Panc1 (cell line): ENCODE measurements around the gene BRD4. TPM values are rescaled to one million over a fixed set of nuclear protein-coding genes. Genes with fewer than 3 reads are reported as not detected.

Experiments used
- ATAC-seq: fragments of 200-7000 bp; cut with Tn5 transposase; 2 replicates; pipeline ENCODE4 v1.9.1; 2020; ENCODE audit warnings: mild to moderate bottlenecking, moderate library complexity
- BruUV-seq: library from RNA; stranded (reverse); fragments of 400-500 nt; replicated peaks from 2 replicates; lab custom pipeline; 2021; lab: Mats Ljungman, UMichigan
- CTCF ChIA-PET: fragments of 300-600 bp; sonication (Branson Sonifier 250); formaldehyde crosslinking; loops from one replicate; lab custom pipeline; 2022; ENCODE audit warnings: antibody characterized with exemption; lab: Charles Lee
- POLR2A ChIA-PET: fragments of 300-600 bp; sonication (Branson Sonifier 250); formaldehyde crosslinking; loops from one replicate; lab custom pipeline; 2022; ENCODE audit warnings: antibody characterized with exemption; lab: Charles Lee
- DNase-seq: peaks from one replicate; pipeline ENCODE4 v3.0.0-alpha.2; 2010; ENCODE audit warnings: low read depth, low spot score
- H3K27ac ChIP-seq: 2 replicates; pipeline ENCODE4 v1.5.1; 2011; ENCODE audit warnings: mild to moderate bottlenecking, low read length, inconsistent platforms
- H3K27me3 ChIP-seq: fragments of 200-500 bp; sonication (Bioruptor generic); 2 replicates; pipeline ENCODE4 v1.6.0; 2014; ENCODE audit warnings: low read length, inconsistent platforms; ENCODE audit not compliant: control insufficient read depth, insufficient read depth
- H3K36me3 ChIP-seq: fragments of 200-500 bp; sonication (Bioruptor generic); 2 replicates; pipeline ENCODE4 v1.5.1; 2014; ENCODE audit warnings: inconsistent platforms, mild to moderate bottlenecking, low read length, moderate library complexity; ENCODE audit not compliant: control insufficient read depth, insufficient read depth
- H3K4me1 ChIP-seq: 2 replicates; pipeline ENCODE4 v1.5.1; 2011; ENCODE audit warnings: inconsistent platforms, mild to moderate bottlenecking, low read length, moderate library complexity; ENCODE audit not compliant: control insufficient read depth, insufficient read depth
- H3K4me3 ChIP-seq, 2 experiments: 2 replicates each; pipeline ENCODE4 v1.5.1; 2011 to 2012; ENCODE audit warnings: low read depth in 2 of 2, low read length in 2 of 2, mild to moderate bottlenecking in 2 of 2, inconsistent platforms in 1 of 2, moderate library complexity in 1 of 2
- H3K9me3 ChIP-seq: fragments of 200-500 bp; sonication (Bioruptor generic); 2 replicates; pipeline ENCODE4 v1.5.1; 2014; ENCODE audit warnings: low read depth, mild to moderate bottlenecking, inconsistent platforms, low read length, moderate library complexity; ENCODE audit not compliant: control insufficient read depth, insufficient read depth
- CTCF ChIP-seq: fragments of 450-650 bp; IDR thresholded peaks from 2 replicates; pipeline ENCODE4 v1.5.1; 2017; ENCODE audit warnings: mild to moderate bottlenecking
- POLR2AphosphoS5 ChIP-seq: IDR thresholded peaks from 2 replicates; pipeline ENCODE4 v1.6.1; 2012; ENCODE audit warnings: mild to moderate bottlenecking, low read depth, low read length, moderate library complexity
- REST ChIP-seq, 2 experiments: IDR thresholded peaks; 2 replicates each; pipeline ENCODE4 v1.6.1; 2011 to 2012; ENCODE audit warnings: low read depth in 2 of 2, control low read depth in 1 of 2, low read length in 1 of 2, mild to moderate bottlenecking in 1 of 2, moderate library complexity in 1 of 2; ENCODE audit not compliant: insufficient read depth in 1 of 2
- SIN3A ChIP-seq: IDR thresholded peaks from 2 replicates; pipeline ENCODE4 v1.6.1; 2012; ENCODE audit warnings: low read depth, mild to moderate bottlenecking, low read length, moderate library complexity, borderline replicate concordance; ENCODE audit not compliant: insufficient read depth
- TCF7L2 ChIP-seq: IDR thresholded peaks from 2 replicates; pipeline ENCODE4 v1.6.1; 2011; ENCODE audit warnings: mild to moderate bottlenecking, low read depth, low read length, inconsistent platforms
- in situ Hi-C: cut with HindIII; loops from 2 replicates; pipeline ENCODE4 v1.10.0; 2016; ENCODE audit warnings: low sequenced_read_pairs, low pct_unique_long_range_greater_than_20kb
- intact Hi-C: fragments of 100-400 bp; cut with micrococcal nuclease; formaldehyde crosslinking; loops from one replicate; pipeline ENCODE4 v1.10.0; 2022; ENCODE audit not compliant: unreplicated experiment
- total RNA-seq: library from RNA; stranded (reverse); gene quantifications from one replicate; pipeline ENCODE4 v1.2.1, GENCODE V29; 2021; ENCODE audit not compliant: unreplicated experiment

Gene BRD4
- total RNA-seq, 1 experiment from 2014 or later = 102 TPM

DNA sequence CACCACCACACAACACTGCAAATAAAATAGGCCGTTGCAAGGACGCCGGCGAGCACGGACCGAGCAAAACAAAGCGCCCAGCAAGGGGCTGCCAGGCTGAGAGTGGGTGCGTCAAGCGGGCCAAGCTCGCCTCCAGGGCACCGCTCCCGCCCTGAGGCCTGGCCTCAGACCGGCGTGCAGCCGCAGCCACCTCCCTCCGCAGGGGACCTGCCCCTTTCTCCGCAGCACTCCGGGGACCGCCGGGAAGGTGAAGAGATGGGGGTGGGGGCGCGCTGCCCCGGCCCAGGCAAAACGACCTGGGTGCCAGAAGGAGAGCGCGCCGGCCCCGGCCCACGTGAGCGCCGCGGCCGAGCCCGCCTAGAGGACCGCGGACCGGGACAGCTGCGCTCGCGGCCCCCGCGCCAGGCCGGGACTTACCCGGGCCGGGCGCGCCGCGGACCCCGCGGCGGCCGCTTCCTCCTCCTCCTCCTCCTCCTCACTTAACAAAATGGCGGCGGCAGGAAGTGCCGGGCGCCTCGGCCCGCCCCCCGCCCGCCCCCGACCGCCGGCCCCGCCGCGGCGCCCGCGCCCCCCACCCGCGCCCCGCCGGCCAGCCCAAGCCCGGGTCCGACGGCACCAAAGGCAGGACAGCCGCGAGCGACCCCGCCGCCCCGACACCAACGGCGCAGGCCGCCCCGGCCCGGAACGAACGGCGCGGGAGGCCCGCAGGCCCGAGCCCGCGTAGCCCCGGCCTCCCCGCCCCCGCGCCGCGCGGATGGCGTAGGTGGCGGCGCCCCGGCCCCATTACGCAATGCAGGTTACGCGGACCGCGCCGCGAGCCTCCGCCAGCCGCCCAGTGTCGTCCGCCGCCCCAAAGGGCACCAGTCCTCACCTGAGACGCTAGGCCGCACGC, 674 bp downstream of the BRD4 start:
- POLR2A ChIA-PET = no interaction called here
- no peak for DNase-seq
- in situ Hi-C loops = no loop called here

More for the DNA sequence above, 674 bp downstream of the BRD4 start:
- no peak for TF ChIP-seq POLR2AphosphoS5
- no peak for TF ChIP-seq TCF7L2
- TF ChIP-seq REST (IDR thresholded peaks at IDR 0.05; ENCODE audit: insufficient read depth in 1 of 2, low read depth in 2 of 2, low read length in 1 of 2) = no peak
- TF ChIP-seq CTCF = no peak
- TF ChIP-seq SIN3A = no peak
- no peaks in the 10 kb centered on the region for H3K9me3 ChIP-seq
- CTCF ChIA-PET = no interaction called here
- H3K36me3 ChIP-seq = no peaks in the 10 kb centered on the region; the same call in 1 of the 2 replicates
- peak overlapping the region; percentile 81 for H3K27ac ChIP-seq
- no peaks in the 10 kb centered on the region for H3K27me3 ChIP-seq
- peak overlapping the region; percentile 86 to 90 for H3K4me3 ChIP-seq
- BruUV-seq = no TSS peak
- peaks cover 22% of the 10 kb centered on the region for H3K4me1 ChIP-seq
- ATAC-seq = peak; percentile 78
- intact Hi-C loops = no loop called here
